Nephron progenitor cell (in vitro differentiated cells): ENCODE measurements around the gene PRKACA.
A peak's percentile ranks its signal among the peaks of the same experiment; 100 is the strongest.

Source experiments
- DNase-seq: peaks from one replicate; pipeline ENCODE4 v3.0.0; 2021
- H3K27ac Mint-ChIP-seq: 2 replicates; pipeline ENCODE4 v1.8.0; 2021; ENCODE audit warnings: mild to moderate bottlenecking, moderate library complexity, mixed read lengths
- H3K27me3 Mint-ChIP-seq: 2 replicates; pipeline ENCODE4 v1.8.0; 2021; ENCODE audit warnings: mild to moderate bottlenecking, low read depth, mixed read lengths; ENCODE audit not compliant: poor library complexity
- H3K36me3 Mint-ChIP-seq: 2 replicates; pipeline ENCODE4 v1.8.0; 2021; ENCODE audit warnings: low read depth, mixed read lengths
- H3K4me1 Mint-ChIP-seq: 2 replicates; pipeline ENCODE4 v1.8.0; 2021; ENCODE audit warnings: mixed read lengths
- H3K4me3 Mint-ChIP-seq: 2 replicates; pipeline ENCODE4 v1.8.0; 2021; ENCODE audit warnings: mild to moderate bottlenecking, moderate library complexity, mixed read lengths
- H3K9me3 Mint-ChIP-seq: 2 replicates; pipeline ENCODE4 v1.8.0; 2021; ENCODE audit warnings: mild to moderate bottlenecking, moderate library complexity, mixed read lengths
- CTCF ChIP-seq: fragments of 200-600 bp; sonication (generic); IDR thresholded peaks from 2 replicates; pipeline ENCODE4 v1.5.0; 2021; ENCODE audit warnings: antibody characterized with exemption

PRKACA gene

GRCh38 chr19:14117668-14118164 is at the start of gene PRKACA:
Gene PRKACA, minus strand, starts transcription at chr19:14117762. Its CDS starts 215 bp downstream, at chr19:14117547.
- peaks cover 2% of the 10 kb centered on the region for H3K27me3 Mint-ChIP-seq
- no peak for TF ChIP-seq CTCF
- no peaks in the 10 kb centered on the region for H3K9me3 Mint-ChIP-seq
- H3K4me1 Mint-ChIP-seq, result peaks cover 54% of the 10 kb centered on the region
- peak; percentile 97 for DNase-seq
- peak within 1 kb of the TSS; percentile 93 for H3K4me3 Mint-ChIP-seq
- H3K27ac Mint-ChIP-seq, result peak within 1 kb of the TSS; percentile 100
- H3K36me3 Mint-ChIP-seq, result peaks cover 4% of the 10 kb centered on the region

DNA sequence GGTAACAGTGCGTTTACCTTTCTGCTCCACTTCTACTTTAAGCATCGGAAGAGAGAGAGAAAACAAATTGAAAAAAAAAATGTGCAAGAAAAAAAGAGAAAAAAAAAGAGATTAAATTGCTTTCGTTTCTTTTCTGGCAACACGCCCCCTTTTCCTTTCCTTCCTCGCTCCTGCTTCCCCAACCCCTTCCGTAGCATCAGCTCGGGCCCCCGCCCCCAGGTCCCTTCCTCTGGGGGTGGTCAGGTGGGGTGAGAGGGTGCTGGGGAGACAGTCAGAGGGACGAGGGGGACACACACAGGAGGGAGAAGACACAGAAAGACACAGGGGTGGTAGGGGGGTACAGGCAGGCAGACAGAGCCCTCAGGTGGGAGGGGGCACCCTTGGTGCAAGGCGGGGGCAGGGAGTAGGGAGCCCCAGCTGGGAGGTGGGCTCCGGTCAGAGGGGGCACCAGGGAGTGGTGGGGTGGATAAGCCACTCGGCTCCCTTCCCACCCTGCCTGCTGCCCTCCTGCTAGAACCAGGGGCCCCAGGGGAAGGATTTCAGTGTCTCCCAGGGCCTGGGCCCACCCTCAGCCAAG is 49.5 kb upstream of the PRKACA start:
- Mint-ChIP-seq H3K4me1 (peaks cover 45% of the 10 kb centered on the region), H3K27ac (peak overlapping the region; percentile 75), H3K4me3 (peak overlapping the region; percentile 45), H3K36me3 (peaks cover 38% of the 10 kb centered on the region), H3K27me3 (peaks cover 5% of the 10 kb centered on the region), H3K9me3 (no peaks in the 10 kb centered on the region)
- DNase-seq, result no peak
- TF ChIP-seq CTCF, result no peak

DNA sequence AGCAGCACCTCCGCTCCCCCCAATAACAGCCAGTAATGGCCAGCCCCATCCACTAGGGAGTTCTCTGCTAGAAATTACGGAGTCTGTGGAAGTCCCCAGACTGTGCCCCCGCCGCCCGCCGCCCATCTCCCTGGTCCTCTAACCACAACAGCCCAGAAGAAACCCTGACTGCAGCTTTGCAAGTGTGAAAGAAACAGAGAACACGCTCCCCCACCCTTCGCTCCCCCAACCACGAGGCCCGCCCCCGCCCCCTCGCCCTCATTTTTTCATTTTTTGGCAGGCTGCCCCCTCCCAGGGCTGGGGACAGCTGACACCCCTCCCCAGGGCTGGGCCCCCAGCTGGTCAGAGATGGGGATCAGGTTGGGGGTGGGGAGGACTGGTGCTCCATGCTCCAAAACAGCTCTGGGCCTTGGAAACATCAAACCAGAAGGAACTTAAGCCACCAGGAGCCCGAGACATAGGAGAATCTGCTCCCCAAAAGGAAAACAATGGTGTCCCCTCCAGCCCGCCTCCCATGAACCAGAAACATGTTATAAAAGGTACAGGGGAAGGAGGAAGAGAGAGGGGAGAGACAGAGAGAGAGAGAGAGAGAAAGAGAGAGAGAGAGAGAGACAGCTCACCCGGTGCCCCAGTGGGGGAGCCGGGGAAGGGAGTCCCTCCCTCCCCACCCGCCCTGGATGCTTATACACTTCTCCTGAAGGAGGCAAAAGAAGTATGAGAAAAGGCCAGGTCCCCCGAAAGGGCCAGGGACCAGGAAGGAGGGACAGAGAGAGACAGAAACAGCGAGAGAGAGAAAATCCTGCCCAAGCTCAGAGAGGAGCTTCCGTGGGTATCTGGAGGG is 48.6 kb upstream of the PRKACA start:
- no peak for DNase-seq
- Mint-ChIP-seq H3K9me3 (no peaks in the 10 kb centered on the region), H3K27ac (peak overlapping the region; percentile 90), H3K4me1 (peaks cover 45% of the 10 kb centered on the region), H3K27me3 (peaks cover 5% of the 10 kb centered on the region), H3K4me3 (peak overlapping the region; percentile 42), H3K36me3 (peaks cover 29% of the 10 kb centered on the region)
- no peak for TF ChIP-seq CTCF

- H3K36me3 Mint-ChIP-seq, result peaks cover 16% of the 10 kb centered on the region
- DNase-seq, result no peak
- no peaks in the 10 kb centered on the region for H3K9me3 Mint-ChIP-seq
- H3K4me3 Mint-ChIP-seq, result no peak overlapping the region
- TF ChIP-seq CTCF, result no peak
- H3K27me3 Mint-ChIP-seq, result peaks cover 5% of the 10 kb centered on the region
- H3K27ac Mint-ChIP-seq, result no peak overlapping the region
- peaks cover 45% of the 10 kb centered on the region for H3K4me1 Mint-ChIP-seq
Observed at GRCh38 chr19:14164724-14165493, 47.3 kb upstream of the PRKACA start.

GRCh38 chr19:14164082-14164481 is 46.5 kb upstream of the PRKACA start:
- Mint-ChIP-seq H3K9me3 (no peaks in the 10 kb centered on the region), H3K27ac (peak overlapping the region; percentile 68), H3K27me3 (peaks cover 1% of the 10 kb centered on the region), H3K36me3 (peaks cover 9% of the 10 kb centered on the region), H3K4me3 (peak overlapping the region; percentile 18), H3K4me1 (peaks cover 41% of the 10 kb centered on the region)
- DNase-seq, result no peak
- TF ChIP-seq CTCF, result no peak
